Suprapubic skin (tissue), 4 donors: Measurements from ENCODE around the gene RERE. TPM values are rescaled to one million over a fixed set of nuclear protein-coding genes. Genes with fewer than 3 reads are reported as not detected.

Source experiments
- DNase-seq, 2 donors: peaks; one replicate each; pipeline ENCODE4 v3.0.0-alpha.2; 2019; ENCODE audit warnings: low spot score in 2 of 2
- H3K27ac ChIP-seq: fragments of 200-600 bp; sonication (generic); one replicate; pipeline ENCODE4 v1.5.1; 2019
- H3K27me3 ChIP-seq: fragments of 200-600 bp; sonication (generic); one replicate; pipeline ENCODE4 v1.5.1; 2019
- H3K36me3 ChIP-seq: fragments of 200-600 bp; sonication (generic); one replicate; pipeline ENCODE4 v1.5.1; 2019
- H3K4me1 ChIP-seq: fragments of 200-600 bp; sonication (generic); one replicate; pipeline ENCODE4 v1.5.1; 2019
- H3K4me3 ChIP-seq: fragments of 200-600 bp; sonication (generic); one replicate; pipeline ENCODE4 v1.5.1; 2019; ENCODE audit warnings: mild to moderate bottlenecking
- H3K9me3 ChIP-seq: fragments of 200-600 bp; sonication (generic); one replicate; pipeline ENCODE4 v1.5.1; 2019
- EP300 ChIP-seq: sonication (generic); formaldehyde crosslinking; IDR thresholded peaks from one replicate; pipeline ENCODE4 v1.6.1; 2017; ENCODE audit warnings: antibody characterized with exemption
- POLR2A ChIP-seq, 2 donors: fragments of 450-650 bp; IDR thresholded peaks; one replicate each; pipeline ENCODE4 v1.6.1; 2017; ENCODE audit warnings: antibody characterized with exemption in 2 of 2, mild to moderate bottlenecking in 2 of 2, moderate library complexity in 2 of 2
- POLR2AphosphoS5 ChIP-seq, 3 donors: sonication (generic); formaldehyde crosslinking; IDR thresholded peaks; one replicate each; pipeline ENCODE4 v1.6.1; 2017; ENCODE audit warnings: antibody characterized with exemption in 3 of 3
- WGBS: methylation state at CpG from one replicate; pipeline ENCODE4 v1.1.5; 2018; 5-methylcytosine and 5-hydroxymethylcytosine counted together
- total RNA-seq, 4 donors: library from RNA; depleted of rRNA; stranded (reverse); fragments of >200 nt; gene quantifications; one replicate each; pipeline ENCODE4 v1.1.0, GENCODE V29; 2016
- TF ChIP-seq, protein P1 (sequence below), 2 donors: fragments of 200-600 bp in 1 of 2; fragments of 450-650 bp in 1 of 2; sonication (generic) in 1 of 2; IDR thresholded peaks; one replicate each; pipeline ENCODE4 v1.5.1; 2016 to 2019; ENCODE audit warnings: antibody characterized with exemption in 2 of 2, mild to moderate bottlenecking in 1 of 2, moderate library complexity in 1 of 2

The RERE gene
- total RNA-seq, 4 donors from 2014 or later = 43.4 to 113 (median 83.3) TPM

DNA sequence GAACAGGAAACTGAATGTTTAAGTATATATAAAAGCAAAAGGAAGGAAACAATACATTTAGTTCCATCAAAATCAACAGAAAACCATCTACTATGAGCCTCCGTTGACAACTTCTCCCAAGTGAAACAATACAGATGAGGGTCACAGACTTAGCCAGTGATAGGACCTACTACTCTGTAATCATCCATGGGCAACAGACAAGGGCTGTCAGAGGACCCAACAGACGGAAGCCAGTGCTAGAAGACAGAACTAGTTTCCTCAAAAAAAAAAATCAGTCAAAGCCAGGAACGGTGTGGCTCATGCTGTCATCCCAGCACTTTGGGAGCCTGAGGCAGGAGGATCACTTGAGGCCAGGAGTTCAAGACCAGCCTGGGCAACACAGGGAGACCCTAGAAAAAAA lies 20.6 kb downstream of the RERE start:
- Histone ChIP-seq H3K36me3 (no peaks in the 10 kb centered on the region), H3K4me1 (no peaks in the 10 kb centered on the region), H3K27ac (no peak overlapping the region), H3K9me3 (no peaks in the 10 kb centered on the region), H3K4me3 (no peak overlapping the region), H3K27me3 (no peaks in the 10 kb centered on the region)
- WGBS = 52% methylated on average over 3 of the region's 3 CpGs
- no peak for DNase-seq
- TF ChIP-seq POLR2A (IDR thresholded peaks at IDR 0.05) = no peak
- TF ChIP-seq EP300 = no peak
- TF ChIP-seq, protein P1, sequence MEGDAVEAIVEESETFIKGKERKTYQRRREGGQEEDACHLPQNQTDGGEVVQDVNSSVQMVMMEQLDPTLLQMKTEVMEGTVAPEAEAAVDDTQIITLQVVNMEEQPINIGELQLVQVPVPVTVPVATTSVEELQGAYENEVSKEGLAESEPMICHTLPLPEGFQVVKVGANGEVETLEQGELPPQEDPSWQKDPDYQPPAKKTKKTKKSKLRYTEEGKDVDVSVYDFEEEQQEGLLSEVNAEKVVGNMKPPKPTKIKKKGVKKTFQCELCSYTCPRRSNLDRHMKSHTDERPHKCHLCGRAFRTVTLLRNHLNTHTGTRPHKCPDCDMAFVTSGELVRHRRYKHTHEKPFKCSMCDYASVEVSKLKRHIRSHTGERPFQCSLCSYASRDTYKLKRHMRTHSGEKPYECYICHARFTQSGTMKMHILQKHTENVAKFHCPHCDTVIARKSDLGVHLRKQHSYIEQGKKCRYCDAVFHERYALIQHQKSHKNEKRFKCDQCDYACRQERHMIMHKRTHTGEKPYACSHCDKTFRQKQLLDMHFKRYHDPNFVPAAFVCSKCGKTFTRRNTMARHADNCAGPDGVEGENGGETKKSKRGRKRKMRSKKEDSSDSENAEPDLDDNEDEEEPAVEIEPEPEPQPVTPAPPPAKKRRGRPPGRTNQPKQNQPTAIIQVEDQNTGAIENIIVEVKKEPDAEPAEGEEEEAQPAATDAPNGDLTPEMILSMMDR (IDR thresholded peaks at IDR 0.05) = no peak
- no peak for TF ChIP-seq POLR2AphosphoS5 (IDR thresholded peaks at IDR 0.05)

DNA sequence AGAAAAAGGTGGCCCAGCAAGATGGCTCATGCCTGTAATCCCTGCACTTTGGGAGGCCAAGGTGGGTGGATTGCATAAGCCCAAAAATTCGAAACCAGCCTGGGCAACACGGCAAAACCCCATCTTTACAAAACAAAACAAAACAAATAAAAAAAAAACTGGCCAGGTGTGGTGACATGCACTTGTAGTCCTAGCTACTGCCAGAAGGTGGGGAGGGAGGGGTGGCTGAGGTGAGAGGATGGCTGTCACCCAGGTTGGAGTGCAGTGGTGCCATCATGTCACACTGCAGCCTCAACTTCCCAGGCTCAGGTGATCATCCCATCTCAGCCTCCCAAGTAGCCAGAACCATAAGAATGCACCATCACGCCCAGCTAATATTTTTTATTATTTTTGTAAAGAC lies 22.8 kb downstream of the RERE start:
- 91% methylated on average over 3 of the region's 3 CpGs for WGBS
- no peak for DNase-seq
- Histone ChIP-seq H3K27me3 (no peaks in the 10 kb centered on the region), H3K9me3 (no peaks in the 10 kb centered on the region), H3K36me3 (no peaks in the 10 kb centered on the region), H3K27ac (no peak overlapping the region), H3K4me3 (no peak overlapping the region), H3K4me1 (peaks cover 7% of the 10 kb centered on the region)
- TF ChIP-seq POLR2AphosphoS5 (IDR thresholded peaks at IDR 0.05) (no peak), EP300 (no peak), POLR2A (IDR thresholded peaks at IDR 0.05) (no peak)
- TF ChIP-seq, protein P1 (IDR thresholded peaks at IDR 0.05) = no peak

DNA sequence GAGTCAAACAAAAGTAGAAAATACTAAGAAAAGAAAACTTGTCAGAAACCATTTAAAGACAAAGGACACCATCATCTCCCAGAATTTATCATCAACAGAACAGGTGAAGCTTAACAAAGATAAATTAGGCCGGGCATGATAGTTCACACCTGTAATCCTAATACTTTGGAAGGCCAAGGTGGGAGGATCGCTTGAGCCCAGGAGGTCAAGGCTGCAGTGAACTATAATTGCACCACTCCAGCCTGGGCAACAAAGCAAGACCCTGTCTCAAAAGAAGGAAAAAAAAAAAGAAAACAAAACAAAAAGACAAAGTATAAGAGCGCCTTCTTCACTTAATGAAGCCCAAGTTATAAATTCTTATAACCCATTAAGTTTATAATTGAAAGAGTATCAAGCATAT lies 25.6 kb downstream of the RERE start:
- Histone ChIP-seq H3K27me3 (no peaks in the 10 kb centered on the region), H3K27ac (no peak overlapping the region), H3K9me3 (no peaks in the 10 kb centered on the region), H3K4me3 (no peak overlapping the region), H3K4me1 (peaks cover 8% of the 10 kb centered on the region), H3K36me3 (no peaks in the 10 kb centered on the region)
- no peak for DNase-seq
- TF ChIP-seq POLR2AphosphoS5 (IDR thresholded peaks at IDR 0.05) = no peak
- TF ChIP-seq EP300 = no peak
- TF ChIP-seq, protein P1 (IDR thresholded peaks at IDR 0.05) = no peak
- no peak for TF ChIP-seq POLR2A (IDR thresholded peaks at IDR 0.05)
- 97% methylated on average over 3 of the region's 3 CpGs for WGBS

DNA sequence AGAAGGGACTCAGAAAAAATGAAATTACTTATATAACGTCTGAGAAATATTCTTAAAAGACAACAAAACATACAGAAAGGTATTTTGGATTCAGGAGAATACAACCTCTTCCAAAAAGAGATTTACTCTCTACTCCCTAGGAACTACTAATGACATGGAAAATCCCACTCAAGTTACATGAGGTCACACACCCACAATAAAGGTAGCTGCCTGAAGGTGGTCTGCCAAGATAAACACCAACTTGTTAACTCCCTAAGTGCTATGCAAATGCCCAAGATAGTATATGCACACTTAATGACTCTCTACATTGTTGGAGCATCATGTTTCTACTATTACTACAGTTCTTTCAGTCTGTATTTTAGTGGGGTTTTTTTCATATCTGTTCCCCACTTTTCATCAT lies 26.5 kb downstream of the RERE start:
- no peak for TF ChIP-seq POLR2AphosphoS5 (IDR thresholded peaks at IDR 0.05)
- TF ChIP-seq POLR2A (IDR thresholded peaks at IDR 0.05) = no peak
- TF ChIP-seq, protein P1 (IDR thresholded peaks at IDR 0.05) = no peak
- TF ChIP-seq EP300 = no peak
- H3K27me3 ChIP-seq = no peaks in the 10 kb centered on the region
- H3K36me3 ChIP-seq = no peaks in the 10 kb centered on the region
- WGBS = 78% methylated on average over 1 of the region's 1 CpG
- no peak for DNase-seq
- H3K4me3 ChIP-seq = no peak overlapping the region
- H3K4me1 ChIP-seq = peaks cover 8% of the 10 kb centered on the region
- no peak overlapping the region for H3K27ac ChIP-seq
- no peaks in the 10 kb centered on the region for H3K9me3 ChIP-seq

DNA sequence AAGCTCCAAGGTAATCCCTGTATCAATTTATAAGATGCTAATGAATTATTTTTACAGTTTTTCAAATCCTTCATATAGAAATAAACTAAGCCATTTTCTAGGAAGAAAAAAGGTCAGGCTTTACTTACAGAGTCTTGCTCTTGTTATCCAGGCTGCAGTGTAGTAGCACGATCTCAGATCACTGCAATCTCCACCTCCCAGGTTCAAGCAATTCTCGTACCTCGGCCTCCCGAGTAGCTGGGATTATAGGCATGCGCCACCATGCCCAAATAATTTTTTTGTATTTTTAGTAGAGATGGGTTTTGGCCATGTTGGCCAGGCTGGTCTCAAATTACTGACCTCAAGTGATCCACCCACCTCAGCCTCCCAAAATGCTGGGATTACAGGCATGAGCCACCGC lies 27.0 kb downstream of the RERE start:
- WGBS = 92% methylated on average over 6 of the region's 6 CpGs
- no peak for DNase-seq
- H3K27ac ChIP-seq = no peak overlapping the region
- H3K4me3 ChIP-seq = no peak overlapping the region
- TF ChIP-seq, protein P1 (IDR thresholded peaks at IDR 0.05) = no peak
- TF ChIP-seq EP300 (no peak), POLR2AphosphoS5 (IDR thresholded peaks at IDR 0.05) (no peak), POLR2A (IDR thresholded peaks at IDR 0.05) (no peak)
- peaks cover 8% of the 10 kb centered on the region for H3K4me1 ChIP-seq
- H3K36me3 ChIP-seq = no peaks in the 10 kb centered on the region
- H3K27me3 ChIP-seq = no peaks in the 10 kb centered on the region
- no peaks in the 10 kb centered on the region for H3K9me3 ChIP-seq
